Urothelium cell line (cell line): ENCODE data around the gene RLN3.

Source experiments
- DNase-seq: peaks from one replicate; pipeline ENCODE4 v3.0.0; 2011; ENCODE audit warnings: low spot score, mixed read lengths
- FAIRE-seq: peaks from 2 replicates; lab custom pipeline; 2011; peaks lifted over from hg19 to GRCh38; lab: Jason Lieb, UNC

RLN3 gene

DNA sequence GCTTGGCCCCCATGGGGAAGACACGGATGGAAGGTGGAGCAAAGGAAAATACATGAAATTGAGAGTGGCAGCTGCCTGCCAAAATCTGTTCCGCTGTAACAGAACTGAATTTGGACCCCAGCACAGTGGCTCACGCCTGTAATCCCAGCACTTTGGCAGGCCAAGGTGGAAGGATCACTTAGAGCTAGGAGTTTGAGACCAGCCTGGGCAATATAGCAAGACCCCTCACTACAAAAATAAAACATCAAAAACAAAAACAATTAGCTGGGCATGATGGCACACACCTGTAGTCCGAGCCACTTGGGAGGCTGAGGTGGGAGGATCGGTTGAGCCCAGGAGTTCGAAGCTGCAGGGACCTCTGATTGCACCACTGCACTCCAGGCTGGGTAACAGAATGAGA lies 24.5 kb downstream of the RLN3 start:
- FAIRE-seq (no peak), DNase-seq (no peak)

DNA sequence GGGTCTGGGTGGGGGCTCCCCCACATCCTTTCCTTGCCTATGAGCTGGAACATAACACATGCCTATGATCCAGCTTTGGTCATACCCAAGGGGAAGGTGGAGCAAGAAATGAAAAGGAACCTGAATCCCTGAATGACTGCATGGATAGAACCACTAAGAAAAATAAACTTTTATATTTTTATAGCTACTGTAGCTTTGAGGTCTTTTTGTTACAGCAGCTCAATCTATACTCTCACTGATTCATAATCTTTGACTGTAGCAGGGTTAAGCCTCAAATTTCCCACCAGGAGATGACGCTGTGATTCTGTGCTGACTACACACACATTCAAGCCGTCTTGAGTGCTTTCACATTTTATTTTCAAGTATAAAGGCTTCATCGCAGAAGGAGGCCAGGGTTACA lies 25.1 kb downstream of the RLN3 start:
- FAIRE-seq (no peak), DNase-seq (no peak)

- no peak for DNase-seq
- no peak for FAIRE-seq
These were observed 25.6 kb downstream of the RLN3 start for GRCh38 chr19:14053500-14053899.

GRCh38 chr19:14054099-14054498 lies 26.2 kb downstream of the RLN3 start:
- FAIRE-seq (no peak), DNase-seq (no peak)

DNA sequence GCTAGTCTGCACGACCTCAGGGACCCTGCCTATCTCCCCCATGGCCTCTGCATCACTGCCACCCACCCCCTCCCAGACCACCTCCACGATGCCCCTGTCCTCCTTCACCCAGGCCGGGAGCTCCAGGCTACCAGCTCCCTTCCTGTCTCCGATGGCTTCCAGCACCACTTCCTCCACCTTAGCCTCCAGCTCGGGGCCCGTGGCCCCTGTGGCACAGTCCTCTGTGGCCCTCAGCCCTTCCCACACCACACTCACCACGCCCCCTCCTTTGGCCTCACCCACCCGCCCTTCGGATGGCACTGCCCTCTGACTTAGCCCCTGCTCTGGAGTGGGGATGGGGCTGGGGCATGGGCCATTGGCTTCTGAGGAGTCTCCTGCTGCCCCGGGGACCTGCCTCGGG lies 26.8 kb downstream of the RLN3 start:
- FAIRE-seq (no peak), DNase-seq (no peak)

GRCh38 chr19:14055396-14055795 lies 27.4 kb downstream of the RLN3 start:
- DNase-seq (no peak), FAIRE-seq (no peak)

DNA sequence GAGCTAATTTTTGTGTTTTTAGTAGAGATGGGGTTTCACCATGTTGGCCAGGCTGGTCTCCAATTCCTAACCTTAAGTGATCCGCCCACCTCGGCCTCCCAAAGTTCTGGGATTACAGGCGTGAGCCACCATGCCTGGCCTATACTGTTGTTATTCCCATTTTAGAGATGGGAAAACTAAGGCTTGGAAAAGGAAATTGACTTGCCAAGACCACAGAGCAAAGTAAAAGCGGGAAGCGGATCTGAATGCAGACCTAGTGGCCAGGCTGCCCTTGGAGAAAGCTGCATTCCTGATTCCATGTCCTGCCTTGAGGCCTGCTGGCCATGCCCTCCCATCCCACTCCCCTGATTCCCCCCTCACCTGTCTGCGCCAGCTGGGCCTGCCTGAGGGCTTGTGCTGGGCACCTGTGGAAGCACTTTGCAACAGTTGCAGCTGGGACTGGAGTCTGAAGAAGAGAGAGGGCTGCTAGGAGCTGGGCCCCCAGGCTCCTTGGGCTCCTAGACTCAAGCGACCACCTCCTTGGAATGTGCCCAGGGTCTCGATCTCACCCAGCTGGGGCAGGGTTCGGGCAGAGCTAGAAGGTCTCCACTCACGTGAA lies 28.2 kb downstream of the RLN3 start:
- DNase-seq: no peak

GRCh38 chr19:14056741-14057356 lies 28.9 kb downstream of the RLN3 start:
- FAIRE-seq (no peak), DNase-seq (no peak)

More for the DNA sequence above, 28.2 kb downstream of the RLN3 start:
- no peak for FAIRE-seq

DNA sequence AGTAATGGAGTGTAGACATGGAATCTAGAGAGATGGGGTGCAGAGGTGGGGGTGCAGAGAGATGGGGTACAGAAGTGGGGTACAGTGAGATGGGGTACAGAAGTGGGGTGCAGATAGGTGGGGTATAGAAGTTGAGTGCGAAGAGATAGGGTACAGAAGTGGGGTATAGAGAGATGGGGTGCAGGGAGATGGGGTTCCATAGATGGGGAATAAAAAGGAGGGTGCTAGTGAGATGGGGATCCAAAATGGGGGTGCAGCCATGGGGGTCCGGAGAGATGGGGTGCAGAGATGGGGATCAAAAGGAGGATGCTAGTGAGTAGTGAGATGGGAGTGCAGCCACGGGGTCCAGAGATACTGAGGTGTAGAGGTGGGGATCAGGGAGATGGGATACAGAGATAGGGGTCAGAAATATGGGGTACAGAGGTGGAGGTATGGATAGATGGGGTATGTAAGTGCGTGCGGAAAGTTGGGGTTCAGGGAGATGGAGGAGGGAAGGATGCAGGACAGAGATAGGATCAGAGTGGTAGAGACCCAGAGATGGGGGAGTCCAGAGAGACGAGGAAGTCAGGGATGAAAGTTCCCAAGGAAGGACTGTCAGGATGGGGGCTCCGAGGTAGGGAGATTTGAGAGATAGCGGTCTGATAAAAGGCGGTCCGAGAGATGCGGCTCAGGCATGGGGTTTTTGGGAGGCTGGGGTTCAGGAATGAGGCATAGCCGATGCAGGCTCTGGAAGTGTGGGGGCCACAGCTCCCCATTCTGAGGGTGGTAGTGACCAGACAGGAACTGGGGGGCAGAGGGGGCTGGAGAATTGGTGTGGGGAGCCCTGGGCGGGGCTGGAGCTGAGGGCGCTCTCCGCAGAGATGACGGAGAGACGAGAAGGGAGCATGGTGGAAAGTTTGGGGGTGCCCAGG lies 30.5 kb downstream of the RLN3 start:
- no peak for DNase-seq
- FAIRE-seq: no peak

- FAIRE-seq (no peak), DNase-seq (no peak)
These were observed 31.1 kb downstream of the RLN3 start for GRCh38 chr19:14059093-14059480.

DNA sequence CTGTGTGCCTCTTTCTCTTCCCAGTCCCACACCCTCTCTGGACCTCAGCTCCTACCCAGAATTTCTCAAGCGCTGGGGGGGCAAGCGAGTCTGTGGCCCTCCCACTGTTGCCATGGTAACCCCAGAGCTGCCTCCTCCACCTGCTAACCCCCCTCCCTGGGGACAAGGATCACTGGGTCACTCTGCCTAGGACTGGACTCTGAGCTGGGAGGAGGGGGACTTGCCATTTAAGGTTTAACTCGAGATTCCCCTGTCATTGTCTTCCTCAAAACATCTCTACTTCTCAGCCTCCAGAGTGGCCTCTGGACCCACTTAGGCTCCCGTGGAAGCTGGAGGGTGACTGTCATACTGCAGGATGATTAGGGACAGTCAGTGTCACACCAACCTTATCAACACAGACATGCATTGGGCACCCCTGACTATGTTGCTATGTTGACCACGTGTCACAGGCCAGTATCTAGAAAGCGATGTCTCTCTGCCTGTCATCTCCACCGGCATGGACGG lies 31.8 kb downstream of the RLN3 start:
- DNase-seq: no peak
- FAIRE-seq: no peak

DNA sequence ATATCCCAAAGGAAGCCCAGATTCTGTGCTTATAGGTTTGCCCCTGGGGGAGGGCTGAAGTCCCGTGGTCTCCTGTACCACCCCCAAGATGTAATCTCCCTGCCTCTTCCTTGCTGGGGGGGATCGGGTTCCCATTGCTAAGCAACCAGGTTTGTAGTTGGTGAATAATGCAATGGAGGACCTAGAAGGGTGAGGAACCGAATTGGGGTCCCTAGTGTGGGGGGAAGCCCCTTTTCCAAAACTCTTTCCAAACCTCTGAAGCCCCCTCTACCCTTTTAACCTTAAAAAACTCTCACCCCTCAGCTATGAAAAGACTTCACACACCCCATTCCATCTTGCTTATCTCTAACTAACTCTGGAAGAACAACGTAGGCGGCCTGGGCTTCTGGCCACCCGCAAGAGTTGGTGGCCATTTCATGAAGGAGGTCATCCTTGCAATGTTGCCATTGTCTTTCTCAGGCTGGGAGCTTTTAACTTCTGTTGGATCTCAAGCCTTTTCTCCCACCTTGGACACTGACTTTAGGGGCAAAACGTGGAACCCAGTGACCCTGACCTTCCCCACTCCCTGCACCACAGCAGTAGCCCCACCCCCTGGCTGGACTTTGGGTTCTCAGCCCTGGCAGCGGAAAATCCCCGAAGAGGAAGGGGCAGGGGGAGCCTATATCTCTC lies 33.3 kb downstream of the RLN3 start:
- no peak for FAIRE-seq
- DNase-seq: no peak

DNA sequence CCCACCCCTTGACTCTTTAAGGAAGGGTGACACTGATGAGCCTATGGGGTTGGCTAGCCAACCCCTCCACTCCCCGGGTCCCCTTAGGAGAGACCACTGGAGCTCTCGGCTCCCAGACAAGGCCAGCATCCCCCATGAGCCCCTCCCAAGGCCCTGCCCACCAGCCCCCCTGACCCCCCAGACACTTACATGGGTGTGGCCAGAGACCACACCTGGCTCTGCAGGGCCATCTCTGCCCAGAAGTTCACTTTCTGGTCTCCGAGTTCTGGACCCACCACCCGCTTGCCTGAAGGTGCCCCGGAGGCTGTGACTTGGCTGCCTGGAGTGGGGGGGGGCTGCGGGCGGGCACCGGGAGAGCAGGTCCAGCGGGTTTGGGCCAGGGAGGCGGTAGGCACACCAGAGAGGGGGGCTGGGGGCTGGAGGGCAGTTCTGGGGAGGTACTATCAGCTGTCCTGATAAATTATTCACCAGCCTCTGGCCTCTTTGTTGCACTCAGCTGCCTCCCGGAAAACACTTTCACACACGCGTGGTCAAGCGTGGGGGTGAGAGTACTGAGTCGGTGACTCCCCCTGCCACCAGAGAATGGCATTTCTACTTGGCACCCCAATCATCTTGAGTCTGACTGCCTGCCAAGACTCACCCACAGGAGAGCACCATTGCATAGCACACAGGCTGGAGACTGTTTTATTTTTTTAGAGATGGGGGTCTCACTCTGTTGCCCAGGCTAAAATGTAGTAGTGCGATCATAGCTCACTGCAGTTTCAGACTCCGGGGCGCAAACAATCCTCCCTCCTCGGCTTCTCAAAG lies 34.0 kb downstream of the RLN3 start, which contains the start of gene PALM3:
Gene PALM3 (minus strand): TSS at position 326 of the 807 bp plus-strand sequence. CDS start 96 bp downstream, at position 230.
- no peak for FAIRE-seq
- no peak for DNase-seq

GRCh38 chr19:14062558-14062855 lies 34.6 kb downstream of the RLN3 start:
- DNase-seq (no peak), FAIRE-seq (no peak)

DNA sequence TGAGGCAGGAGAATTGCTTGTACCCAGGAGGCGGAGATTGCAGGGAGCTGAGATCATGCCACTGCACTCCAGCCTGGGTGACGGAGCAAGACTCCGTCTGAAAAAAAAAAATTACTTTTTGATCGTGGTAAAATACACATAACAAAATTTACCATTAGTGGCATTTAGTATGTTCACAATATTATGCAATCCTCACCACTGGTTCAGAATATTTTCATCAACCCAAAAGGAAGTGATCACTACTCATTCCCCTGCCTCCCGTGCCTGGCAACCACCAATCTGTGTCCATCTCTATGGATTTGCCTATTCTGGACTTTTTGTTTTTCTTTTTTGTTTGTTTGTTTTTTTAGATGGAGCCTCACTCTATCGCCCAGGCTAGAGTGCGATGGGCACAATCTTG lies 35.2 kb downstream of the RLN3 start:
- no peak for FAIRE-seq
- no peak for DNase-seq

- FAIRE-seq (no peak), DNase-seq (no peak)
These were observed 38.2 kb downstream of the RLN3 start for GRCh38 chr19:14066134-14066533.

- FAIRE-seq (no peak), DNase-seq (no peak)
These were observed 42.5 kb downstream of the RLN3 start for GRCh38 chr19:14070268-14071050.

- DNase-seq: no peak
- no peak for FAIRE-seq
These were observed 44.8 kb downstream of the RLN3 start, which contains the start of gene MISP3 for GRCh38 chr19:14072535-14073260. TSS of gene MISP3 (plus strand) at chr19:14072786. CDS start at chr19:14073310, 524 bp downstream.
